GM12874 (cell line): ENCODE measurements around the gene GPR22.

Source experiments
- CTCF ChIP-seq: IDR thresholded peaks from 2 replicates; pipeline ENCODE4 v1.5.1; 2011; ENCODE audit warnings: low read depth, mild to moderate bottlenecking, control low read depth, low read length, moderate library complexity; ENCODE audit not compliant: insufficient read depth

The GPR22 gene

GRCh38 chr7:107506674-107507339, 37.0 kb downstream of the GPR22 start:
- no peak for TF ChIP-seq CTCF
